Suprapubic skin (tissue), 3 donors: ENCODE measurements around the gene B3GNT5.

Source experiments
- CTCF ChIP-seq, 2 donors: fragments of 200-600 bp in 1 of 2; fragments of 450-650 bp in 1 of 2; sonication (generic) in 1 of 2; IDR thresholded peaks; one replicate each; pipeline ENCODE4 v1.5.1; 2016 to 2019; ENCODE audit warnings: antibody characterized with exemption in 2 of 2, mild to moderate bottlenecking in 1 of 2, moderate library complexity in 1 of 2
- POLR2A ChIP-seq, 2 donors: fragments of 450-650 bp; IDR thresholded peaks; one replicate each; pipeline ENCODE4 v1.6.1; 2017; ENCODE audit warnings: antibody characterized with exemption in 2 of 2, mild to moderate bottlenecking in 2 of 2, moderate library complexity in 2 of 2

- TF ChIP-seq CTCF (IDR thresholded peaks at IDR 0.05) (no peak), POLR2A (IDR thresholded peaks at IDR 0.05) (no peak)
Measured at GRCh38 chr3:183264268-183264667, 11.2 kb downstream of the B3GNT5 start.
